Esophagus muscularis mucosa (tissue), 4 donors: ENCODE measurements around the gene PNMA5.

ENCODE experiments used
- CTCF ChIP-seq, 3 experiments: fragments of 200-600 bp in 2 of 3; fragments of 450-650 bp in 1 of 3; sonication (generic) in 2 of 3; IDR thresholded peaks; one replicate each; pipeline ENCODE4 v1.5.1; 2017 to 2019; ENCODE audit warnings: antibody characterized with exemption in 3 of 3, mild to moderate bottlenecking in 2 of 3, moderate library complexity in 1 of 3
- EP300 ChIP-seq: sonication (generic); formaldehyde crosslinking; IDR thresholded peaks from one replicate; pipeline ENCODE4 v1.6.1; 2017; ENCODE audit warnings: antibody characterized with exemption
- POLR2A ChIP-seq: fragments of 450-650 bp; IDR thresholded peaks from one replicate; pipeline ENCODE4 v1.6.1; 2017; ENCODE audit warnings: antibody characterized with exemption, moderate library complexity, mild to moderate bottlenecking, low read depth
- POLR2AphosphoS5 ChIP-seq, 2 donors: sonication (generic); formaldehyde crosslinking; IDR thresholded peaks; one replicate each; pipeline ENCODE4 v1.6.1; 2017; ENCODE audit warnings: antibody characterized with exemption in 2 of 2

GRCh38 chrX:152989292-152989658 lies 4.6 kb downstream of the PNMA5 start:
- no peak for TF ChIP-seq CTCF (IDR thresholded peaks at IDR 0.05)
- TF ChIP-seq POLR2A = no peak
- no peak for TF ChIP-seq EP300
- no peak for TF ChIP-seq POLR2AphosphoS5 (IDR thresholded peaks at IDR 0.05)
